MM.1S (cell line): ENCODE results near the gene FAM114A2.

Experiments used
- CTCF ChIP-seq: fragments of 300-600 bp; sonication (generic); IDR thresholded peaks from 2 replicates; pipeline ENCODE4 v1.5.1; 2016; ENCODE audit warnings: antibody characterized with exemption, low read length, mixed read lengths
- EZH2 ChIP-seq: fragments of 300-600 bp; sonication (generic); optimal IDR thresholded peaks from 2 replicates; pipeline ENCODE3; 2017; ENCODE audit warnings: low read depth, mild to moderate bottlenecking, antibody characterized with exemption, low read length, mixed read lengths
- EZH2phosphoT487 ChIP-seq: fragments of 300-600 bp; sonication (generic); IDR thresholded peaks from 2 replicates; pipeline ENCODE4 v1.6.1; 2018; ENCODE audit warnings: antibody characterized with exemption, low read length

DNA sequence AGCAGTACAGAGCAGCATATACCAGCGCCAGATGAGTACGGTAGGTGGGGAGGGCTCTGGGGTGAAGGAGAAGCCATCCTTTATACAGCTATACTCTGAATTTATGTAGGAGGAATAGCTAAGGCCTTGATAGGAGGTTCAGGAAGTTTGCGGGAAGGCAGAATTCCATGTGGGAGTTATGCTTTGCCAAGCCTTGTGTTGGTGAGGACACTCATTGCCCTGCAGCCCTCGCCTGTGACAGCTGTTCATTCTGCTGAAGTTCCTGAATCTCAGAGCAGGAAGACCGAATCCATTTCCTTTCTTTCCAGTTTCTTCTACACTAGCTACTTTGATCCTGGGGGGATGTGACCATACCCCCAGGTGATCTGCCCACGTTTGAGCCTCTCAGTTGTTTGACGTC is 7.8 kb upstream of the FAM114A2 start:
- TF ChIP-seq CTCF, result no peak
- no peak for TF ChIP-seq EZH2
- no peak for TF ChIP-seq EZH2phosphoT487
